Aorta (tissue), 5 donors: Measurements from ENCODE around the gene EPHB6. TPM values are rescaled to one million over a fixed set of nuclear protein-coding genes. Genes with fewer than 3 reads are reported as not detected.

Experiments
- ATAC-seq: fragments of 200-7000 bp; cut with Tn5 transposase; one replicate; pipeline ENCODE4 v1.9.1; 2022; ENCODE audit warnings: moderate library complexity; ENCODE audit not compliant: low FRiP score
- DNase-seq, 2 donors: peaks; one replicate each; pipeline ENCODE4 v3.0.0-alpha.2; 2020
- H3K27ac ChIP-seq, 2 donors: one replicate each; pipeline ENCODE4 v1.5.1; 2013; ENCODE audit warnings: low read length in 2 of 2, mild to moderate bottlenecking in 2 of 2, moderate library complexity in 2 of 2, control low read depth in 1 of 2, inconsistent platforms in 1 of 2, low read depth in 1 of 2
- H3K27me3 ChIP-seq, 2 donors: one replicate each; pipeline ENCODE4 v1.6.1; 2013; ENCODE audit warnings: control low read depth in 1 of 2, low read length in 1 of 2, mild to moderate bottlenecking in 1 of 2, moderate library complexity in 1 of 2; ENCODE audit not compliant: insufficient read depth in 2 of 2, control insufficient read depth in 1 of 2
- H3K36me3 ChIP-seq, 2 donors: one replicate each; pipeline ENCODE4 v1.6.1; 2013; ENCODE audit warnings: control low read depth in 1 of 2, low read length in 1 of 2, mild to moderate bottlenecking in 1 of 2; ENCODE audit not compliant: insufficient read depth in 2 of 2, control insufficient read depth in 1 of 2
- H3K4me1 ChIP-seq, 2 donors: one replicate each; pipeline ENCODE4 v1.6.1; 2013; ENCODE audit warnings: low read length in 2 of 2, control low read depth in 1 of 2, mild to moderate bottlenecking in 1 of 2, moderate library complexity in 1 of 2; ENCODE audit not compliant: insufficient read depth in 2 of 2, control insufficient read depth in 1 of 2
- H3K4me3 ChIP-seq, 2 donors: one replicate each; pipeline ENCODE4 v1.5.1; 2013; ENCODE audit warnings: low read length in 2 of 2, control low read depth in 1 of 2, mild to moderate bottlenecking in 1 of 2
- H3K9me3 ChIP-seq: one replicate; pipeline ENCODE4 v1.6.1; 2013; ENCODE audit warnings: mild to moderate bottlenecking, low read length; ENCODE audit not compliant: control insufficient read depth
- WGBS, 2 donors: extraction: QIAGEN DNeasy Blood & Tissue Kit; methylation state at CpG; one replicate each; pipeline ENCODE4 v1.1.7; 2013; 5-methylcytosine and 5-hydroxymethylcytosine counted together
- intact Hi-C, 2 donors: fragments of 100-400 bp; cut with DNase I; formaldehyde crosslinking; loops; one replicate each; pipeline versions ENCODE4 v1.14.2 to v1.15.0; 2022
- polyA plus RNA-seq, 2 donors: library from polyadenylated mRNA; stranded (reverse); fragments of 200-250 nt; gene quantifications; one replicate each; pipeline ENCODE4 v1.2.3, GENCODE V29; 2013
- total RNA-seq, 2 donors: library from RNA; stranded (reverse); fragmentation: NEBNext Ultra II Directional; extraction: Animal tissue kit (Norgen Biotek cat#: 25700); gene quantifications; one replicate each; pipeline ENCODE4 v1.2.1, GENCODE V29; 2021
- donor health status: healthy with polysubstance abuse.
- donor health status: Bipolar disorder and iron deficiency.
- donor health status: DM: no; HTN: no; CAD: no.
- donor health status: DM: no; HTN: no; CAD: no.
- donor health status: DM: yes; HTN: yes; CAD: no.

The EPHB6 gene
- total and polyA plus RNA-seq, 4 donors: 11.6 to 125 (median 14.9) TPM

DNA sequence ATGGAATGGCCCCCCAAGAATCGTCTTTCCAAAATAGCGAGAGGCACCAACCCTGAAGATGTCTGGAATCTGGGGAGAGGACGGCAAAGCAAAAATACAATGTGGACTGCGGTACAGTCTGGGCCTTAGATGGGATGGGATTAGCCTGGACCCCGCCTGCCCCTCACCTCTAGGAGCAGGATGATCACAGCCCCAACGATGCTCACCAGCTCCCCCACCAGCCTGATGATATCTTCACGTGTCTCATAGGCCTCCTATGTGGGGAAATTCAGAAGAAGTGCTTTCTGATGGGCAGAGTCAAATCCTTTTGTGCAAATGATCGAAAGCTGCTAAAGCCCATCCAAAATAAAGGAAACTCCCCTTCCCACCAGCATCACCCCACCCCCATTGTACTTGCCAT lies 60.4 kb downstream of the EPHB6 start:
- ATAC-seq: no peak

DNA sequence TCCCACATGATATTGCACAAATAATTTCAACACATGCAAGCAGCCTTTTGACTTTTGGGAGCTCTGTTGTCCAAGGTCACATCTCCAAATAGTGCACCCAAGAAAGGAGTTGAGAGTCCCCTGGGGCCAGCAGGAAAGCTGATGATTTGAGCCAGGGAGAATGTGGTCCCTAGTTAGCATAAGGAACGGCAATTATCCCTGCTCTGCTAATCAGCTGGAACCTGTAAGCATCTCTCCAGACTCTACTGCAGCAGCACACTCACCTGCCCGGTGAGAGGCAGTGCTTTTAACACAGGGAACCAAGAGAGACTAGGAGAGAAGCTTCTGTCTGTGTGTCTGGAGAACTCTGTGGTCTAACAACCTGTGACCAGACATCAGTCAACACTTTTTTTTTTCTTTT lies 61.6 kb downstream of the EPHB6 start:
- DNase-seq: no peak
- 31 to 47% methylated on average over 2 of the region's 2 CpGs for WGBS, 2 donors
- intact Hi-C loops: no loop called here

More for the DNA sequence above, 60.4 kb downstream of the EPHB6 start:
- Histone ChIP-seq H3K4me3 (no peak overlapping the region), H3K4me1 (no peaks in the 10 kb centered on the region), H3K27ac (no peak overlapping the region), H3K27me3 (no peaks in the 10 kb centered on the region), H3K9me3 (no peaks in the 10 kb centered on the region), H3K36me3 (no peaks in the 10 kb centered on the region)
- no peak for DNase-seq
- 89 to 91% methylated on average over 8 of the region's 8 CpGs for WGBS, 2 donors
- intact Hi-C loops: no loop called here

DNA sequence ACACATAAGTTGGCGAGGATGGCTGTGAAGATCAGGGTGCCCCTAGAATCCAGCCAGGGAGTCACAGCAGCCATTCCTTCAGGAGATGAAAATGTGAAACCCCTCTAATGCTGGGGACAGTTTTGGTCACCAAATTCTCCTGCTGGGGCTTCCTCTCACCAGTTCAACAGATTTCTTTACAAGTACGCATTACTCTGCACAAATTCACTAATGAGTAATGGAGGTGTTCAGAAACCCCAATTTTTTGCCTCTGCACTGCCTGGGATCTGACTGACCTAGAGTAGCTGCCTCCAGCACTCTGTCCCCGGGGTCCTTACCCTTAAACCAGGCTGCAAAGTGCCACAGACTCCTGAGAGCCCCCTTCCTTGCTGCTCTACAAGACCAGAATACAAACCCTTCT lies 62.6 kb downstream of the EPHB6 start:
- 80 to 81% methylated on average over 3 of the region's 3 CpGs for WGBS, 2 donors
- no peaks in the 10 kb centered on the region for H3K27me3 ChIP-seq
- no peak overlapping the region for H3K27ac ChIP-seq
- no peak for DNase-seq
- no peak for ATAC-seq
- no peaks in the 10 kb centered on the region for H3K9me3 ChIP-seq
- H3K4me3 ChIP-seq: no peak overlapping the region
- H3K4me1 ChIP-seq: no peaks in the 10 kb centered on the region
- no peaks in the 10 kb centered on the region for H3K36me3 ChIP-seq
- intact Hi-C loops: no loop called here

More for the DNA sequence above, 61.6 kb downstream of the EPHB6 start:
- Histone ChIP-seq H3K4me3 (no peak overlapping the region), H3K27me3 (no peaks in the 10 kb centered on the region), H3K4me1 (no peaks in the 10 kb centered on the region), H3K9me3 (no peaks in the 10 kb centered on the region), H3K27ac (no peak overlapping the region), H3K36me3 (no peaks in the 10 kb centered on the region)
- ATAC-seq: no peak

DNA sequence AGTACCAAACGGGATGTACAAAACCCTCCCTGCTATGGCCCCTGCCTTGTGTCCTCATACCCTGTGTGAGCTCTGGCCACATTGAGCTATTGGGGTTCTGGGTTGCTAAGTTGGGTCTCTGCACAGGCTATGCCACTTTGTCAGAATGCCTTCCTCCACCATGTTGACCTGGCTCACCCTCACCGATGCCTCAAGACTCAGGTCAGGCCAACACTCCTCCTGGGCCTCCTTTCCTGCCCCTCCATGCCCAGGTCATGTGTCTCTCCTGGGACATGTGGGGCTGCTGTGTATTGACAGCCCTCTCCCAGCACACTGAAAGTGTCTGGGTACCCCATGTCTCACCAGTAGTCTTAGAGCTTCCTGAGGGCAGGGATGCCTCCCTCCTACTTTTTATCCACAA lies 64.0 kb downstream of the EPHB6 start:
- 74 to 81% methylated on average over 2 of the region's 2 CpGs for WGBS, 2 donors
- Histone ChIP-seq H3K27ac (no peak overlapping the region), H3K36me3 (no peaks in the 10 kb centered on the region), H3K4me1 (no peaks in the 10 kb centered on the region), H3K9me3 (no peaks in the 10 kb centered on the region), H3K4me3 (no peak overlapping the region), H3K27me3 (no peaks in the 10 kb centered on the region)
- ATAC-seq (no peak), DNase-seq (no peak)
- intact Hi-C loops: no loop called here

DNA sequence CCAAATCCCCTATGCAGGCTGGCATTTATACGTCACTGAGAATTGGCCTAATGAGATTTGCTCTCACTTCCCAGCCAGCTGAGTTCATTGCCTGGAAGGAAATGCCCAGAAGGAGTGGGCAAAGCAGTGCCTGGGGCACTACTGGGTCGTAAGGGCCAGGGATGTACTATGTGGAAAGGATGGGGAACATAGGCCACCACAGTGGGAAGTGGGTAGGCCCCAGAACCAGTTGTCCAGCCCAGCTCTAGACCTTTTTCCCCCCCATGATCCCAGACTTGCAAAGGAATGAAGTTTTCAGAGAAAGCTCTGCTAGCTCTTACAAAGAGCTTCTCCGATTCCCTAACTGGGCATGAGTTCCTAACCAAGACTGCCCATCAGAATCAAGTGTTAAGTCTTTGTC lies 64.8 kb downstream of the EPHB6 start:
- Histone ChIP-seq H3K27ac (no peak overlapping the region), H3K4me1 (no peaks in the 10 kb centered on the region), H3K36me3 (no peaks in the 10 kb centered on the region), H3K9me3 (no peaks in the 10 kb centered on the region), H3K27me3 (no peaks in the 10 kb centered on the region), H3K4me3 (no peak overlapping the region)
- 86 to 87% methylated on average over 3 of the region's 3 CpGs for WGBS, 2 donors
- intact Hi-C loops: no loop called here
- ATAC-seq (no peak), DNase-seq (no peak)

Other genes with a start within 250 kb of the EPHB6 start
- gene PRSS1, start 105.6 kb upstream of the EPHB6 start, total RNA-seq: 1 to 10 TPM; 5.6 to 6.3 TPM
- gene PRSS1, start 105.6 kb upstream of the EPHB6 start, polyA plus RNA-seq: 10 to 100 TPM in 1 of 2 donors, 1 to 10 TPM in 1; 8.7 to 19.9 TPM
- 10 to 100 TPM in 1 of 2 donors, 1 to 10 TPM in 1; 9.3 to 12.0 TPM for gene PRSS2, start 84.1 kb upstream of the EPHB6 start, total RNA-seq
- 10 to 100 TPM; 19.1 to 24.4 TPM for gene PRSS2, start 84.1 kb upstream of the EPHB6 start, polyA plus RNA-seq
- gene TRPV6, start 30.7 kb downstream of the EPHB6 start, total RNA-seq: under 1 TPM in 1 of 2 donors, not detected in 1; 0.33 TPM
- under 1 TPM; 0.50 to 0.69 TPM for gene TRPV6, start 30.7 kb downstream of the EPHB6 start, polyA plus RNA-seq
- not detected for gene TRPV5, start 78.7 kb downstream of the EPHB6 start, total RNA-seq
- not detected for gene TRPV5, start 78.7 kb downstream of the EPHB6 start, polyA plus RNA-seq
- gene LLCFC1, start 84.4 kb downstream of the EPHB6 start, total RNA-seq: not detected
- gene LLCFC1, start 84.4 kb downstream of the EPHB6 start, polyA plus RNA-seq: not detected
- gene KEL, start 107.3 kb downstream of the EPHB6 start, total RNA-seq: 1 to 10 TPM in 1 of 2 donors, under 1 TPM in 1; 0.49 to 1.4 TPM
- under 1 TPM in 1 of 2 donors, not detected in 1; 0.15 TPM for gene KEL, start 107.3 kb downstream of the EPHB6 start, polyA plus RNA-seq
- under 1 TPM in 1 of 2 donors, not detected in 1; 0.48 TPM for gene OR9A2, start 172.1 kb downstream of the EPHB6 start, total RNA-seq
- gene OR9A2, start 172.1 kb downstream of the EPHB6 start, polyA plus RNA-seq: not detected
- not detected for gene OR6V1, start 197.3 kb downstream of the EPHB6 start, total RNA-seq
- gene OR6V1, start 197.3 kb downstream of the EPHB6 start, polyA plus RNA-seq: not detected